GM12878 (cell line): ENCODE results near the gene SORCS2. TPM values are rescaled to one million over a fixed set of nuclear protein-coding genes. Genes with fewer than 3 reads are reported as not detected.

Source experiments
- ATAC-seq: fragments of 200-7000 bp; cut with Tn5 transposase; 3 replicates; pipeline ENCODE4 v1.9.1; 2020; ENCODE audit warnings: mild to moderate bottlenecking, moderate library complexity
- BruUV-seq: library from RNA; stranded (reverse); fragments of 400-500 nt; replicated peaks from 2 replicates; lab custom pipeline; 2021; lab: Mats Ljungman, UMichigan
- CTCF ChIA-PET: fragments of 300-600 bp; sonication (Branson Sonifier 250); formaldehyde crosslinking; extraction: SDS; loops from one replicate; lab custom pipeline; 2021; ENCODE audit warnings: inconsistent platforms; lab: Yijun Ruan, JAX
- POLR2A ChIA-PET: fragments of 350-600 bp; formaldehyde crosslinking; extraction: SDS; loops from one replicate; lab custom pipeline; 2021; ENCODE audit warnings: inconsistent platforms; lab: Charles Lee
- RAD21 ChIA-PET: fragments of 300-600 bp; sonication (Branson Sonifier 250); formaldehyde crosslinking; loops from one replicate; lab custom pipeline; 2023; ENCODE audit warnings: antibody characterized with exemption; ENCODE audit not compliant: unreplicated experiment; lab: Charles Lee
- SMC1A ChIA-PET: fragments of 300-600 bp; sonication (Branson Sonifier 250); formaldehyde crosslinking; loops from one replicate; lab custom pipeline; 2023; ENCODE audit not compliant: unreplicated experiment, uncharacterized antibody; lab: Charles Lee
- DNase-seq: peaks from one replicate; pipeline ENCODE4 v3.0.0-alpha.2; 2011; ENCODE audit warnings: low read depth, low spot score
- FAIRE-seq: peaks from 3 replicates; lab custom pipeline; 2011; peaks lifted over from hg19 to GRCh38; lab: Jason Lieb, UNC
- H2AFZ ChIP-seq: 2 replicates; pipeline ENCODE4 v1.6.0; 2011; ENCODE audit warnings: low read depth, low read length, control low read depth; ENCODE audit not compliant: control insufficient read depth
- H3K27ac ChIP-seq: 2 replicates; pipeline ENCODE4 v1.5.1; 2011; ENCODE audit warnings: control low read depth; ENCODE audit not compliant: control insufficient read depth, insufficient read depth
- H3K27me3 ChIP-seq, 2 experiments: replicated peaks in 1 of 2; 2 replicates each; pipeline versions ENCODE4 v1.6.0 to v1.6.1; 2011; ENCODE audit warnings: low read length in 1 of 2; ENCODE audit not compliant: control insufficient read depth in 2 of 2, insufficient read depth in 2 of 2
- H3K36me3 ChIP-seq, 2 experiments: 2 replicates each; pipeline ENCODE4 v1.5.1; 2011; ENCODE audit warnings: low read length in 1 of 2; ENCODE audit not compliant: control insufficient read depth in 2 of 2, insufficient read depth in 2 of 2
- H3K4me1 ChIP-seq: 2 replicates; pipeline ENCODE4 v1.6.1; 2011; ENCODE audit warnings: mild to moderate bottlenecking, low read length, moderate library complexity, mixed read lengths; ENCODE audit not compliant: control insufficient read depth, insufficient read depth
- H3K4me2 ChIP-seq: 2 replicates; pipeline ENCODE4 v1.6.0; 2011; ENCODE audit warnings: control low read depth; ENCODE audit not compliant: control insufficient read depth, insufficient read depth
- H3K4me3 ChIP-seq: fragments of 200-600 bp; sonication (generic); 2 replicates; pipeline ENCODE4 v1.5.1; 2016
- H3K79me2 ChIP-seq: 2 replicates; pipeline ENCODE4 v1.6.0; 2011; ENCODE audit warnings: low read length; ENCODE audit not compliant: control insufficient read depth, insufficient read depth
- H3K9ac ChIP-seq: 2 replicates; pipeline ENCODE4 v1.8.0; 2011; ENCODE audit warnings: low read length, control low read depth, mixed read lengths; ENCODE audit not compliant: control insufficient read depth, insufficient read depth
- H3K9me3 ChIP-seq: replicated peaks from 3 replicates; pipeline ENCODE4 v1.5.1; 2011; ENCODE audit warnings: mild to moderate bottlenecking, low read length; ENCODE audit not compliant: control insufficient read depth, insufficient read depth
- H4K20me1 ChIP-seq: 2 replicates; pipeline ENCODE4 v1.6.0; 2011; ENCODE audit not compliant: control insufficient read depth, insufficient read depth
- ASH2L ChIP-seq: fragments of 300-600, 200-600 bp; sonication (generic); IDR thresholded peaks from 2 replicates; pipeline ENCODE4 v1.6.1; 2017; ENCODE audit warnings: low read depth, mild to moderate bottlenecking, borderline replicate concordance
- CBX3 ChIP-seq: fragments of 200-600 bp; sonication (generic); IDR thresholded peaks from 2 replicates; pipeline ENCODE4 v1.6.1; 2016; ENCODE audit warnings: low read depth, borderline replicate concordance
- HDGF ChIP-seq: fragments of 450-650 bp; IDR thresholded peaks from 2 replicates; pipeline ENCODE4 v1.6.1; 2016; ENCODE audit warnings: antibody characterized with exemption
- IRF5 ChIP-seq: fragments of 450-650 bp; IDR thresholded peaks from 2 replicates; pipeline ENCODE4 v1.6.1; 2017; ENCODE audit warnings: borderline replicate concordance
- SKIL ChIP-seq: fragments of 450-650 bp; IDR thresholded peaks from 2 replicates; pipeline ENCODE4 v1.6.1; 2017; ENCODE audit warnings: mild to moderate bottlenecking, low read depth, inconsistent platforms; ENCODE audit not compliant: poor library complexity, severe bottlenecking
- SMC3 ChIP-seq: IDR thresholded peaks from 2 replicates; pipeline ENCODE4 v1.6.1; 2011; ENCODE audit warnings: low read length, improper control_type of control experiment, borderline replicate concordance
- YY1 ChIP-seq: IDR thresholded peaks from 2 replicates; pipeline ENCODE4 v1.6.1; 2011; ENCODE audit warnings: low read depth, mild to moderate bottlenecking, low read length
- ZNF274 ChIP-seq: IDR thresholded peaks from one replicate; pipeline ENCODE4 v1.8.0; 2011; ENCODE audit not compliant: insufficient read length, insufficient read depth
- ZNF592 ChIP-seq: fragments of 450-650 bp; IDR thresholded peaks from 2 replicates; pipeline ENCODE4 v1.6.1; 2017; ENCODE audit warnings: mild to moderate bottlenecking, moderate library complexity
- WGBS: methylation state at CpG from one replicate; pipeline ENCODE4 v1.1.6; 2016; ENCODE audit warnings: low lambda C conversion rate; ENCODE audit not compliant: insufficient replicate concordance, insufficient coverage; ENCODE audit errors: missing lambda C conversion rate; 5-methylcytosine and 5-hydroxymethylcytosine counted together
- in situ Hi-C: fragments of 300-500 bp; cut with MboI; formaldehyde crosslinking; loops from 9 replicates; pipeline ENCODE4 v1.14.3; 2018; ENCODE audit warnings: mixed read lengths
- intact Hi-C: fragments of 100-400 bp; cut with micrococcal nuclease; formaldehyde crosslinking; loops from one replicate; pipeline ENCODE4 v1.14.2; 2022; ENCODE audit not compliant: unreplicated experiment
- polyA plus RNA-seq, 11 experiments: library from polyadenylated mRNA; depleted of rRNA in 4 of 11; unstranded in 6 of 11; stranded (reverse) in 5 of 11; fragments of >200 nt; fragmentation: Nextera tagmentation in 4 of 11; fragmentation: Illumina TruSeq in 1 of 11; extraction: Ambion mirVana in 4 of 11; extraction: Trizol in 1 of 11; gene quantifications; 1 replicate in 1 of 11; 2 replicates in 10 of 11; pipeline versions ENCODE4 v1.2.1 to v1.2.3, GENCODE V29; 2011 to 2016; ENCODE audit warnings: inconsistent platforms in 2 of 11, missing spikeins in 2 of 11, low read depth in 1 of 11
- total RNA-seq, 4 experiments: library from RNA; depleted of rRNA in 3 of 4; stranded (reverse); fragments of >200 nt in 3 of 4; fragmentation: Illumina TruSeq in 1 of 4; extraction: Trizol in 1 of 4; gene quantifications; 2 replicates each; pipeline versions ENCODE4 v1.2.1 to v1.2.3, GENCODE V29; 2013 to 2021
- TF ChIP-seq, protein P1 (sequence below): fragments of 450-650 bp; IDR thresholded peaks from 2 replicates; pipeline ENCODE4 v1.6.1; 2017; ENCODE audit warnings: mild to moderate bottlenecking
- TF ChIP-seq, protein P2 (sequence below): fragments of 450-650 bp; IDR thresholded peaks from 2 replicates; pipeline ENCODE4 v1.6.1; 2014; ENCODE audit warnings: mild to moderate bottlenecking

The SORCS2 gene
- total and polyA plus RNA-seq, 10 of the 15 experiments (the other 5 are each of a cell fraction or from before 2014, with no cell fraction given): 0.01 to 0.15 (median 0.05) TPM; not detected in 5

DNA sequence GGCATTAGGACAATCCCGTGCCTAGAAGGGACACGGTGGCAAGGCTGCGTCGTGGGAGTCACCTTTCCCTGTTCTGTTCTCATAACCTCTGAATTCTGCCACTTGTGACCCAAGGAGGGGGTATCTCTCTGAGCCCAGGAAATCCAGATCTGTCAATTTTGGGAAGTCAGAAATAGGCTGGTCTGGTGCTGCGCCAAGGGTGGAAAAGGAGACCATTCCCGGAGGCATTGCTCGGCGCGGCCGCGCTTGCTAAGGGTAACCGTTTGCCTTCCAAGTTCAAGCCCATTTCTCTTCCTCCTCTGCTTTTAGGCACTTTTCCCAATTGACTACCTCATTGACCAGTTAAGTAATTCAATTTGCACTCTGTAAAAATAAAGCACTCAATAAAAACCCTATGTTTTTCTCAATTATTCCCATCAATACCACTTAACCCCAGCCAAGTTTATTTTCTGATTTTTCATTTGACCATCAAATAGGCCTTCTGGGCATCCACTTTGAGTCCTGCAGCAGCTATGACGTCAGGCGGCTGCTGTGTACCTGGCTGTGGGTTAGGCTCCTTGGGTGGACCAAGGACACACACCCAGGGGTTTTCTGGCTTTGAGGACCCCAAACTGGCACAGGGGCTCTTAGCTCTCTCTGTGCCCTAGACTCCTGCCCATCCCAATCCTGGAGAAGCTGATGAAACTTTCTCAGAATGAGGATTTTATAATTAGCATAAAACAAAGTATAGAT, 12.5 kb downstream of the SORCS2 start:
- ChIA-PET SMC1A (no interaction called here), POLR2A (no interaction called here), RAD21 (no interaction called here), CTCF (interaction anchor here (1.0 to 1.3 kb wide), 2 partner anchors 10 to 21 kb away, joined by 3 read pairs; no protein-coding TSS in a partner anchor)
- no peak for ATAC-seq
- Histone ChIP-seq H3K4me1 (no peaks in the 10 kb centered on the region), H3K9me3 (no peaks in the 10 kb centered on the region), H3K27me3 (peaks cover 0 to 3% of the 10 kb centered on the region in 2 experiments; a peak in 3 of 4 replicates), H3K4me2 (no peak overlapping the region), H2AFZ (no peak overlapping the region), H3K9ac (no peak overlapping the region), H3K79me2 (no peaks in the 10 kb centered on the region), H3K27ac (no peak overlapping the region), H4K20me1 (no peaks in the 10 kb centered on the region), H3K4me3 (no peak overlapping the region), H3K36me3 (no peaks in the 10 kb centered on the region)
- no TSS peak for BruUV-seq
- WGBS: 63% methylated on average over 14 of the region's 14 CpGs
- in situ Hi-C loops (no loop called here), intact Hi-C loops (no loop called here)
- no peak for DNase-seq
- FAIRE-seq: no peak
- TF ChIP-seq HDGF (no peak), ASH2L (no peak), SMC3 (no peak), CBX3 (no peak), ZNF274 (no peak), YY1 (no peak), SKIL (no peak), IRF5 (no peak), ZNF592 (no peak)
- TF ChIP-seq, protein P1, sequence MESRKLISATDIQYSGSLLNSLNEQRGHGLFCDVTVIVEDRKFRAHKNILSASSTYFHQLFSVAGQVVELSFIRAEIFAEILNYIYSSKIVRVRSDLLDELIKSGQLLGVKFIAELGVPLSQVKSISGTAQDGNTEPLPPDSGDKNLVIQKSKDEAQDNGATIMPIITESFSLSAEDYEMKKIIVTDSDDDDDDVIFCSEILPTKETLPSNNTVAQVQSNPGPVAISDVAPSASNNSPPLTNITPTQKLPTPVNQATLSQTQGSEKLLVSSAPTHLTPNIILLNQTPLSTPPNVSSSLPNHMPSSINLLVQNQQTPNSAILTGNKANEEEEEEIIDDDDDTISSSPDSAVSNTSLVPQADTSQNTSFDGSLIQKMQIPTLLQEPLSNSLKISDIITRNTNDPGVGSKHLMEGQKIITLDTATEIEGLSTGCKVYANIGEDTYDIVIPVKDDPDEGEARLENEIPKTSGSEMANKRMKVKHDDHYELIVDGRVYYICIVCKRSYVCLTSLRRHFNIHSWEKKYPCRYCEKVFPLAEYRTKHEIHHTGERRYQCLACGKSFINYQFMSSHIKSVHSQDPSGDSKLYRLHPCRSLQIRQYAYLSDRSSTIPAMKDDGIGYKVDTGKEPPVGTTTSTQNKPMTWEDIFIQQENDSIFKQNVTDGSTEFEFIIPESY: no peak
- TF ChIP-seq, protein P2, sequence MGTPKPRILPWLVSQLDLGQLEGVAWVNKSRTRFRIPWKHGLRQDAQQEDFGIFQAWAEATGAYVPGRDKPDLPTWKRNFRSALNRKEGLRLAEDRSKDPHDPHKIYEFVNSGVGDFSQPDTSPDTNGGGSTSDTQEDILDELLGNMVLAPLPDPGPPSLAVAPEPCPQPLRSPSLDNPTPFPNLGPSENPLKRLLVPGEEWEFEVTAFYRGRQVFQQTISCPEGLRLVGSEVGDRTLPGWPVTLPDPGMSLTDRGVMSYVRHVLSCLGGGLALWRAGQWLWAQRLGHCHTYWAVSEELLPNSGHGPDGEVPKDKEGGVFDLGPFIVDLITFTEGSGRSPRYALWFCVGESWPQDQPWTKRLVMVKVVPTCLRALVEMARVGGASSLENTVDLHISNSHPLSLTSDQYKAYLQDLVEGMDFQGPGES: no peak
